Thoracic aorta (tissue), 2 donors: ENCODE results near the gene PPP1R1B. TPM values are rescaled to one million over a fixed set of nuclear protein-coding genes. Genes with fewer than 3 reads are reported as not detected.

ENCODE experiments used
- ATAC-seq: fragments of 150-250 bp; one replicate; pipeline ENCODE4 v1.8.0; 2017; ENCODE audit warnings: low read depth; ENCODE audit not compliant: insufficient number of reproducible peaks, low FRiP score
- DNase-seq: peaks from one replicate; pipeline ENCODE4 v3.0.0-alpha.2; 2020; ENCODE audit warnings: low spot score
- H3K27ac ChIP-seq, 2 donors: fragments of 200-600 bp; sonication (generic); 1 replicate in 1 of 2; 2 replicates in 1 of 2; pipeline ENCODE4 v1.5.1; 2016; ENCODE audit warnings: mild to moderate bottlenecking in 2 of 2, moderate library complexity in 2 of 2
- H3K27me3 ChIP-seq: fragments of 200-600 bp; sonication (generic); replicated peaks from 2 replicates; pipeline ENCODE4 v1.6.0; 2016; ENCODE audit warnings: mild to moderate bottlenecking; ENCODE audit not compliant: insufficient read depth
- H3K36me3 ChIP-seq: fragments of 200-600 bp; sonication (generic); one replicate; pipeline ENCODE4 v1.5.1; 2016
- H3K4me1 ChIP-seq, 2 donors: fragments of 200-600 bp; sonication (generic); 1 replicate in 1 of 2; 2 replicates in 1 of 2; pipeline versions ENCODE4 v1.5.1 to v1.6.0; 2016; ENCODE audit warnings: low read depth in 2 of 2, mild to moderate bottlenecking in 1 of 2; ENCODE audit not compliant: control insufficient read depth in 1 of 2
- H3K4me3 ChIP-seq: fragments of 200-600 bp; sonication (generic); 2 replicates; pipeline ENCODE4 v1.5.1; 2016; ENCODE audit warnings: mild to moderate bottlenecking
- H3K9me3 ChIP-seq: fragments of 200-600 bp; sonication (generic); 2 replicates; pipeline ENCODE4 v1.5.1; 2016
- CTCF ChIP-seq: fragments of 200-600 bp; sonication (generic); IDR thresholded peaks from one replicate; pipeline ENCODE4 v1.5.1; 2019; ENCODE audit warnings: antibody characterized with exemption
- total RNA-seq, 2 donors: library from RNA; depleted of rRNA; stranded (reverse); fragments of >200 nt; gene quantifications; one replicate each; pipeline versions ENCODE4 v1.1.0 to v1.2.3, GENCODE V29; 2016

Gene PPP1R1B
- total RNA-seq, 2 donors from 2014 or later, result 0.27 to 2.1 TPM

GRCh38 chr17:39617446-39618245 lies 9.1 kb upstream of the PPP1R1B start:
- H3K27ac ChIP-seq, result no peak overlapping the region
- H3K9me3 ChIP-seq, result no peaks in the 10 kb centered on the region
- H3K4me1 ChIP-seq, result peaks cover 0 to 19% of the 10 kb centered on the region in 2 donors
- H3K27me3 ChIP-seq, result no peaks in the 10 kb centered on the region
- peak overlapping the region; percentile 72 for H3K4me3 ChIP-seq
- ATAC-seq, result no peak
- no peak for DNase-seq
- no peaks in the 10 kb centered on the region for H3K36me3 ChIP-seq
- no peak for TF ChIP-seq CTCF

- no peaks in the 10 kb centered on the region for H3K27me3 ChIP-seq
- no peak for ATAC-seq
- H3K4me1 ChIP-seq, result peaks cover 0 to 22% of the 10 kb centered on the region in 2 donors
- DNase-seq, result no peak
- peak overlapping the region; percentile 72 for H3K4me3 ChIP-seq
- TF ChIP-seq CTCF, result no peak
- H3K9me3 ChIP-seq, result no peaks in the 10 kb centered on the region
- H3K27ac ChIP-seq, result no peak overlapping the region
- H3K36me3 ChIP-seq, result no peaks in the 10 kb centered on the region
Measured at GRCh38 chr17:39618246-39618913, 8.4 kb upstream of the PPP1R1B start.

GRCh38 chr17:39618956-39619785 lies 7.6 kb upstream of the PPP1R1B start:
- ATAC-seq (no peak), DNase-seq (no peak)
- TF ChIP-seq CTCF, result no peak
- H3K36me3 ChIP-seq, result no peaks in the 10 kb centered on the region
- H3K27ac ChIP-seq, result no peak overlapping the region
- H3K4me1 ChIP-seq, result peaks cover 0 to 26% of the 10 kb centered on the region in 2 donors
- no peaks in the 10 kb centered on the region for H3K27me3 ChIP-seq
- H3K9me3 ChIP-seq, result no peaks in the 10 kb centered on the region
- peak overlapping the region; percentile 72 for H3K4me3 ChIP-seq

- DNase-seq (no peak), ATAC-seq (no peak)
- no peak for TF ChIP-seq CTCF
- Histone ChIP-seq H3K27ac (no peak overlapping the region), H3K4me1 (peaks cover 0 to 26% of the 10 kb centered on the region in 2 donors), H3K27me3 (no peaks in the 10 kb centered on the region), H3K9me3 (no peaks in the 10 kb centered on the region), H3K4me3 (no peak overlapping the region), H3K36me3 (no peaks in the 10 kb centered on the region)
Measured at GRCh38 chr17:39619786-39620101, 7.0 kb upstream of the PPP1R1B start.
